H1 (cell line): Measurements from ENCODE around the gene ZBTB4. TPM values are rescaled to one million over a fixed set of nuclear protein-coding genes. Genes with fewer than 3 reads are reported as not detected.

Source experiments
- polyA plus RNA-seq, 7 experiments: library from polyadenylated mRNA; depleted of rRNA in 3 of 7; stranded (reverse) in 5 of 7; unstranded in 2 of 7; fragments of >200 nt in 5 of 7; fragments of 200-250 nt in 2 of 7; gene quantifications; 1 replicate in 5 of 7; 2 replicates in 1 of 7; 4 replicates in 1 of 7; pipeline versions ENCODE4 v1.2.1 to v1.2.3, GENCODE V29; 2011 to 2013; ENCODE audit warnings: missing spikeins in 2 of 7, mixed read lengths in 2 of 7
- total RNA-seq: library from RNA; stranded (reverse); fragmentation: NEBNext Ultra II Directional; extraction: Animal tissue kit (Norgen Biotek cat#: 25700); gene quantifications from 2 replicates; pipeline ENCODE4 v1.2.1, GENCODE V29; 2021
- TF ChIP-seq, protein P1 (sequence below), 3 experiments: IDR thresholded peaks; 1 replicate in 2 of 3; 2 replicates in 1 of 3; pipeline versions ENCODE4 v1.5.1 to v1.6.1; 2011; ENCODE audit warnings: low read length in 3 of 3, mild to moderate bottlenecking in 3 of 3, inconsistent platforms in 2 of 3, low read depth in 1 of 3, moderate library complexity in 1 of 3; ENCODE audit not compliant: insufficient read depth in 1 of 3; ENCODE audit errors: control extremely low read depth in 1 of 3
- TF ChIP-seq, protein P2 (sequence below): fragments of 300-600 bp; sonication (generic); IDR thresholded peaks from 2 replicates; pipeline ENCODE4 v1.7.1; 2012; ENCODE audit warnings: low read length, moderate library complexity, mild to moderate bottlenecking, inconsistent platforms; ENCODE audit not compliant: insufficient replicate concordance

ZBTB4 gene
- total and polyA plus RNA-seq, 2 of the 8 experiments (the other 6 are each of a cell fraction or from before 2014, with no cell fraction given) = 5.9 to 10.1 TPM

DNA sequence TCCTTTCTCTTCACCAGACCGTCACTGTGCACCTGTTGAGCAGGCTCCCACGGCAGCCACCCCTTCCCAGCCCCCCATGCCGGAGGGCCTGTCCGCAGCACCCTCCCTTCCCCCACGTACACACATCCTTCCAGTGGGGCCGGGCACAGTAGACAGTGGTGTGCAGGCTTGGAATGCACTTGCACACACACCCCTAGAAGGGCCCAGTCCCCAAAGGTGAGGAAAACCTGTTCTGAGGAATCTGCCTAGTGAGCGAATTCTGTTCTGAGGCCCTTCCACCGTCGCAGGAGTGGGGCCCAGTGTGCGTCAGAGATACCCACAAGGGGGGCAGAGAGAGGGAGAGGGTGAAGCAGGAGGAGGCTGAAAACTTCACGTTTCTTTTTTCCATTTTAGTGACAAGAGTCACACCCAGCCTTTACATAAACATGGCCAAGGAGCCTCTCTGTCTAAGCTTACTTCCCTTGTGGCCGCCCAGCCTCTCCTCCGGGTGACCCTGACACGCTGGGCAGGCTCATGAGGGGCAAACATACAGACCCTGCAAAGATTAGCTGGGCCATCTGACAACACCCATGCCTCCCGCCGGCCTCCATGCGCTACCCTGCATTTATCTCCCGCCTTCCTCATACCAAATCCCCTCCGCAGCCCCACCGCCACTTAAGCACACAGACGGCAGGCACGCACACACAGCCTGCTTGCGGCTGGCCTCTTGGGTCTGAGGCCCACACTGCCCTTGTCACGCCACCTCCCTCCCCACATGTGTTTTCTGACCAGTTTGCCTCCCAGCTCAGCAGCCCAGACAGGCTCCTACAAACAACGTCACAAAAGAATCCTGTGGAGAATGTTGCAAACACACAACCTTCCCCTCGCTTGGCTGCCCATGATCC lies 1.8 kb downstream of the ZBTB4 start (continued):
- TF ChIP-seq, protein P1, sequence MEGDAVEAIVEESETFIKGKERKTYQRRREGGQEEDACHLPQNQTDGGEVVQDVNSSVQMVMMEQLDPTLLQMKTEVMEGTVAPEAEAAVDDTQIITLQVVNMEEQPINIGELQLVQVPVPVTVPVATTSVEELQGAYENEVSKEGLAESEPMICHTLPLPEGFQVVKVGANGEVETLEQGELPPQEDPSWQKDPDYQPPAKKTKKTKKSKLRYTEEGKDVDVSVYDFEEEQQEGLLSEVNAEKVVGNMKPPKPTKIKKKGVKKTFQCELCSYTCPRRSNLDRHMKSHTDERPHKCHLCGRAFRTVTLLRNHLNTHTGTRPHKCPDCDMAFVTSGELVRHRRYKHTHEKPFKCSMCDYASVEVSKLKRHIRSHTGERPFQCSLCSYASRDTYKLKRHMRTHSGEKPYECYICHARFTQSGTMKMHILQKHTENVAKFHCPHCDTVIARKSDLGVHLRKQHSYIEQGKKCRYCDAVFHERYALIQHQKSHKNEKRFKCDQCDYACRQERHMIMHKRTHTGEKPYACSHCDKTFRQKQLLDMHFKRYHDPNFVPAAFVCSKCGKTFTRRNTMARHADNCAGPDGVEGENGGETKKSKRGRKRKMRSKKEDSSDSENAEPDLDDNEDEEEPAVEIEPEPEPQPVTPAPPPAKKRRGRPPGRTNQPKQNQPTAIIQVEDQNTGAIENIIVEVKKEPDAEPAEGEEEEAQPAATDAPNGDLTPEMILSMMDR (IDR thresholded peaks at IDR 0.05; ENCODE audit: control extremely low read depth in 1 of 3, insufficient read depth in 1 of 3, low read depth in 1 of 3, low read length in 3 of 3) = no peak
- TF ChIP-seq, protein P2, sequence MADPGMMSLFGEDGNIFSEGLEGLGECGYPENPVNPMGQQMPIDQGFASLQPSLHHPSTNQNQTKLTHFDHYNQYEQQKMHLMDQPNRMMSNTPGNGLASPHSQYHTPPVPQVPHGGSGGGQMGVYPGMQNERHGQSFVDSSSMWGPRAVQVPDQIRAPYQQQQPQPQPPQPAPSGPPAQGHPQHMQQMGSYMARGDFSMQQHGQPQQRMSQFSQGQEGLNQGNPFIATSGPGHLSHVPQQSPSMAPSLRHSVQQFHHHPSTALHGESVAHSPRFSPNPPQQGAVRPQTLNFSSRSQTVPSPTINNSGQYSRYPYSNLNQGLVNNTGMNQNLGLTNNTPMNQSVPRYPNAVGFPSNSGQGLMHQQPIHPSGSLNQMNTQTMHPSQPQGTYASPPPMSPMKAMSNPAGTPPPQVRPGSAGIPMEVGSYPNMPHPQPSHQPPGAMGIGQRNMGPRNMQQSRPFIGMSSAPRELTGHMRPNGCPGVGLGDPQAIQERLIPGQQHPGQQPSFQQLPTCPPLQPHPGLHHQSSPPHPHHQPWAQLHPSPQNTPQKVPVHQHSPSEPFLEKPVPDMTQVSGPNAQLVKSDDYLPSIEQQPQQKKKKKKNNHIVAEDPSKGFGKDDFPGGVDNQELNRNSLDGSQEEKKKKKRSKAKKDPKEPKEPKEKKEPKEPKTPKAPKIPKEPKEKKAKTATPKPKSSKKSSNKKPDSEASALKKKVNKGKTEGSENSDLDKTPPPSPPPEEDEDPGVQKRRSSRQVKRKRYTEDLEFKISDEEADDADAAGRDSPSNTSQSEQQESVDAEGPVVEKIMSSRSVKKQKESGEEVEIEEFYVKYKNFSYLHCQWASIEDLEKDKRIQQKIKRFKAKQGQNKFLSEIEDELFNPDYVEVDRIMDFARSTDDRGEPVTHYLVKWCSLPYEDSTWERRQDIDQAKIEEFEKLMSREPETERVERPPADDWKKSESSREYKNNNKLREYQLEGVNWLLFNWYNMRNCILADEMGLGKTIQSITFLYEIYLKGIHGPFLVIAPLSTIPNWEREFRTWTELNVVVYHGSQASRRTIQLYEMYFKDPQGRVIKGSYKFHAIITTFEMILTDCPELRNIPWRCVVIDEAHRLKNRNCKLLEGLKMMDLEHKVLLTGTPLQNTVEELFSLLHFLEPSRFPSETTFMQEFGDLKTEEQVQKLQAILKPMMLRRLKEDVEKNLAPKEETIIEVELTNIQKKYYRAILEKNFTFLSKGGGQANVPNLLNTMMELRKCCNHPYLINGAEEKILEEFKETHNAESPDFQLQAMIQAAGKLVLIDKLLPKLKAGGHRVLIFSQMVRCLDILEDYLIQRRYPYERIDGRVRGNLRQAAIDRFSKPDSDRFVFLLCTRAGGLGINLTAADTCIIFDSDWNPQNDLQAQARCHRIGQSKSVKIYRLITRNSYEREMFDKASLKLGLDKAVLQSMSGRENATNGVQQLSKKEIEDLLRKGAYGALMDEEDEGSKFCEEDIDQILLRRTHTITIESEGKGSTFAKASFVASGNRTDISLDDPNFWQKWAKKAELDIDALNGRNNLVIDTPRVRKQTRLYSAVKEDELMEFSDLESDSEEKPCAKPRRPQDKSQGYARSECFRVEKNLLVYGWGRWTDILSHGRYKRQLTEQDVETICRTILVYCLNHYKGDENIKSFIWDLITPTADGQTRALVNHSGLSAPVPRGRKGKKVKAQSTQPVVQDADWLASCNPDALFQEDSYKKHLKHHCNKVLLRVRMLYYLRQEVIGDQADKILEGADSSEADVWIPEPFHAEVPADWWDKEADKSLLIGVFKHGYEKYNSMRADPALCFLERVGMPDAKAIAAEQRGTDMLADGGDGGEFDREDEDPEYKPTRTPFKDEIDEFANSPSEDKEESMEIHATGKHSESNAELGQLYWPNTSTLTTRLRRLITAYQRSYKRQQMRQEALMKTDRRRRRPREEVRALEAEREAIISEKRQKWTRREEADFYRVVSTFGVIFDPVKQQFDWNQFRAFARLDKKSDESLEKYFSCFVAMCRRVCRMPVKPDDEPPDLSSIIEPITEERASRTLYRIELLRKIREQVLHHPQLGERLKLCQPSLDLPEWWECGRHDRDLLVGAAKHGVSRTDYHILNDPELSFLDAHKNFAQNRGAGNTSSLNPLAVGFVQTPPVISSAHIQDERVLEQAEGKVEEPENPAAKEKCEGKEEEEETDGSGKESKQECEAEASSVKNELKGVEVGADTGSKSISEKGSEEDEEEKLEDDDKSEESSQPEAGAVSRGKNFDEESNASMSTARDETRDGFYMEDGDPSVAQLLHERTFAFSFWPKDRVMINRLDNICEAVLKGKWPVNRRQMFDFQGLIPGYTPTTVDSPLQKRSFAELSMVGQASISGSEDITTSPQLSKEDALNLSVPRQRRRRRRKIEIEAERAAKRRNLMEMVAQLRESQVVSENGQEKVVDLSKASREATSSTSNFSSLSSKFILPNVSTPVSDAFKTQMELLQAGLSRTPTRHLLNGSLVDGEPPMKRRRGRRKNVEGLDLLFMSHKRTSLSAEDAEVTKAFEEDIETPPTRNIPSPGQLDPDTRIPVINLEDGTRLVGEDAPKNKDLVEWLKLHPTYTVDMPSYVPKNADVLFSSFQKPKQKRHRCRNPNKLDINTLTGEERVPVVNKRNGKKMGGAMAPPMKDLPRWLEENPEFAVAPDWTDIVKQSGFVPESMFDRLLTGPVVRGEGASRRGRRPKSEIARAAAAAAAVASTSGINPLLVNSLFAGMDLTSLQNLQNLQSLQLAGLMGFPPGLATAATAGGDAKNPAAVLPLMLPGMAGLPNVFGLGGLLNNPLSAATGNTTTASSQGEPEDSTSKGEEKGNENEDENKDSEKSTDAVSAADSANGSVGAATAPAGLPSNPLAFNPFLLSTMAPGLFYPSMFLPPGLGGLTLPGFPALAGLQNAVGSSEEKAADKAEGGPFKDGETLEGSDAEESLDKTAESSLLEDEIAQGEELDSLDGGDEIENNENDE = no peak
